ENCODE results near the gene HINT1.

DNA sequence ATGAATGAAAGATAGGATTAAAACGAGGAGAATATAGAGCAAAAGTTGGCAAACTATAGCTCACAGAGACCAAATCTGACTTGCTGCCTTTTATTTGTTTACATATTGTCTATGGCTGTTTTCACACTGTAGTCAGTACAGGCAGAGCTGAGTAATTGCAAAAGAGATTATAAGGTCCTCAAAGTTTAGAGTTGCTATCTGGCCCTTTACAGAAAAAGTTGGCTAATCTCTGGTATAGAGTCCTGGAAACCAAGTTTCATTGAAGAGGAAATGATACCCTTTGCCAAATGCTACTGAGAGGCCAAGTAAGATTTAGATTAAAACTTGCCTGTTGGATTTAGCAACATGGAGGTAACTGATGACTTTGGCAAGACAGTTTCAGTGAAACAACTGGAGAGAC is 41.7 kb upstream of the HINT1 start:
- TF ChIP-seq, protein P1, sequence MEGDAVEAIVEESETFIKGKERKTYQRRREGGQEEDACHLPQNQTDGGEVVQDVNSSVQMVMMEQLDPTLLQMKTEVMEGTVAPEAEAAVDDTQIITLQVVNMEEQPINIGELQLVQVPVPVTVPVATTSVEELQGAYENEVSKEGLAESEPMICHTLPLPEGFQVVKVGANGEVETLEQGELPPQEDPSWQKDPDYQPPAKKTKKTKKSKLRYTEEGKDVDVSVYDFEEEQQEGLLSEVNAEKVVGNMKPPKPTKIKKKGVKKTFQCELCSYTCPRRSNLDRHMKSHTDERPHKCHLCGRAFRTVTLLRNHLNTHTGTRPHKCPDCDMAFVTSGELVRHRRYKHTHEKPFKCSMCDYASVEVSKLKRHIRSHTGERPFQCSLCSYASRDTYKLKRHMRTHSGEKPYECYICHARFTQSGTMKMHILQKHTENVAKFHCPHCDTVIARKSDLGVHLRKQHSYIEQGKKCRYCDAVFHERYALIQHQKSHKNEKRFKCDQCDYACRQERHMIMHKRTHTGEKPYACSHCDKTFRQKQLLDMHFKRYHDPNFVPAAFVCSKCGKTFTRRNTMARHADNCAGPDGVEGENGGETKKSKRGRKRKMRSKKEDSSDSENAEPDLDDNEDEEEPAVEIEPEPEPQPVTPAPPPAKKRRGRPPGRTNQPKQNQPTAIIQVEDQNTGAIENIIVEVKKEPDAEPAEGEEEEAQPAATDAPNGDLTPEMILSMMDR (IDR thresholded peaks at IDR 0.05): no peak
- no peak for TF ChIP-seq POLR2AphosphoS5 (IDR thresholded peaks at IDR 0.05)

All from prostate gland (tissue), 2 donors.